GM19468 (cell line): ENCODE results near the gene FTCD.
"Not testable (repeated sequence)": the region's sequence is repeated elsewhere in the genome, so short reads cannot be mapped to it uniquely, and the experiment has no call there.

ENCODE experiments used
- ATAC-seq: cut with Tn5 transposase; IDR thresholded peaks from one replicate; pipeline ENCODE4 v1.9.1; 2021; ENCODE audit warnings: mild to moderate bottlenecking, moderate library complexity, moderate number of reproducible peaks; ENCODE audit not compliant: unreplicated experiment; ENCODE audit errors: extremely low read depth

Gene FTCD

DNA sequence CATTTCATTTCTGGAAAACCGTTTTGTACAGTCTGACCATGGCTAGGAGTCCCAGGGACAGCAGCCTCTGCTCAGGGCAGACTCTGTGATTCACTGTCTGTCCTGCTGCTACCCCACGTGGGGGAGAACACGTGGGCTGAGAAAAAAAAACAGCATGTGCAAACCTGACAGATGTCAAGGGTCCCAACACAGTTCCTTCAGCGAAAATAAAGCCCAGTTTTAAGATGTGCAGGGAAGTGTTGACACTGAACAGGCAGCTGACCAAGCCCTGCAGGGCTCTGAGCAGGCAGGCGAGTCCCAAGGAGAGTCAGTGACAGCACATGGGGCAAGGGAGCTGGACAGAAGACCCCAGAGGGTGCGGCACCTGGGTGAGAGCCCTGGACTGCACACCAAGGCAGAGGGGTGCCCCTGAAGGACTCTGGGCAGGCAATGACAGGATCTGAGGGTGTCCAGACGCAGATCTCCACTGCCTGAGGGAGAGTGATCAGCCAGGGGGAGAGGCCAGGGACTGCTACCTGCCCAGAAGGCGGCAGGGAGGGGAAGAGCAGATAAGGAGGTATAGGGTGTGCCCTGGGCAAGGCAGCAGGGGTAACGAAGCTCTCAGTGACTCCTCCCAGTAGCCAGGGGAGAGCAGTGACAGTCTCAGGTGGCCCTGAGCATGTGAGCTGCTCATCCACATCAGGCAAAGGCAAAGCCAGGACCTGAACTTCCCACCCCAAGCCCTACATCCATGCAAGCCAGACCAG is 34.0 kb upstream of the FTCD start:
- no peak for ATAC-seq

DNA sequence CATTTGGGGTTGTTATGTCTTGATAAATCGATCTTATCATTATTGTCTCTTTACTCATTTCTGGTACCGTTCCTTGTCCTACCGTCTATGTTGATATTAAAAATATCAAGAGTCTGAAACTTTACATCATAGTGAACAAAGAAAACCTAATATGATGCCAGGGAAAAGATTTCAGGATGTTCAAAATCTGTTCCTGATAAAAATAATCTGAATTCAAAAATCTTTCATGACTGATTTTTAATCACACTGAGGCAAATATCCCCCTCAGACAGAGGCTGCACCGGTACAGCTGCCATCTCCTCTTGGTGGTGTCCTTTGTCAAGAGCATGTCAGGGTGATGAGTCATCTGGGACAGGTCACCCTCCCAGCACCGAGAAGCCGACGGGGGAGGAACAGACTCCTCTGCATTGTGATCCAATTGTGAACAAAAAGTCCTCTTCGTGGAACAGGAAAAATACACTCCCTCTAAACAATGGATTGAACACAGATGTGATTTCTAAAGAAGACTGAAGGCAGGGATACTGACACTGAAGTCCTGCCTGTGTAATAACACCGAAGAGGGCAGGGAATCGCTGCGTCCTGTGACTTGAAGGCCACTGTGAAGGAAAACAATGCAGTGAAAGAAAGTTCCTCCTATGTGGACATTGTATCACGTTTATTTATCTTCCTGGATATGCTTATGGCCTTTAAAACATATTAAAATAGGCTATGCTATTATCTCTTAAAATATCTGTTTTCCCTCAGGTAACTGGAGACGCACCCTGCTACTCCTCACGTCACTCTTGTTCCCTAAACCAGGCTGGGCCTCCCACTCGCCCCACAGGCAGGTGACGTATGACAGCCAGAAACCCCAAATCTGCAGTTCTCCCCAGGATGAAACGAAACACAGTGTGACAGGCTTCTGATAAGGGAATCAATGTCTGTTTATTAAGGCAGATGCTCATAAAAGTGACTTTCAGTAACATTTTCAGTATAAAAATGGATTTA is 33.1 kb upstream of the FTCD start:
- no peak for ATAC-seq

DNA sequence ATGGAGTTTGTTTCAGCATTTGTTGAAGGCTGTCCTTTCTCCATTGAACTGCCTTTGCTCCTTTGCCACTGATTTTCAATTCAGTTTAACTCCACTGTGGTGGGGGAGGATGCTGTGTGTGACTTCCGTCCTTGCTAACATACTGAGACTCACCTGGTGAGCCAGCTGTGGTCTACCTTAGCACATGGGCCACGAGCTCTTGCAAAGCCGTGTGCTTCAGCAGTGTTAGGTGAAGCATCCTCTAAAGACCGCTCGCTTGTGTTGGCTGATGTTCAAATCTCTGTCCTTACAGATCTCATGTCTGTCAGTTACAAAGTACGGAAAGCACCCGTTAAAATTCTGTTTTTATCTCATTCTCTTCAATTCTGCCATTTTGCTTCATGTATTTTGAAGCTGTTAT is 32.4 kb upstream of the FTCD start:
- no peak for ATAC-seq

DNA sequence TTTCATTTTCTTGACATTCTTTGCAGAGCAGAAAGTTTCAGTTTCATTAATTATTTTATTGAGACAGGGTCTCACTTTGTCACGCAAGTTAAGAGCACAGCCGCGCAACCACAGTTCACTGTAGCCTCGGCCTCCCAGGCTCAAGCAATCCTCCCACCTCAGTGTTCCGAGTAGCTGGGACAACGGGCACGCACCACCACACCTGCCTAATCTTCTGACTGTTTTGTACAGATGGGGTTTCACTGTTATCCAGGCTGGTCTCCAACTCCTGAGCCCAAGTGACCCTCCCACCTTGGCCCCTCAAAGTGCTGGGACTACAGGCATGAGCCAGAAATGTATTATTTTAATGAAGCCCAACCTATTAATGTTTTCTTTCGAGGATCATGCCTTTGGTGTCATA is 31.9 kb upstream of the FTCD start:
- no peak for ATAC-seq

DNA sequence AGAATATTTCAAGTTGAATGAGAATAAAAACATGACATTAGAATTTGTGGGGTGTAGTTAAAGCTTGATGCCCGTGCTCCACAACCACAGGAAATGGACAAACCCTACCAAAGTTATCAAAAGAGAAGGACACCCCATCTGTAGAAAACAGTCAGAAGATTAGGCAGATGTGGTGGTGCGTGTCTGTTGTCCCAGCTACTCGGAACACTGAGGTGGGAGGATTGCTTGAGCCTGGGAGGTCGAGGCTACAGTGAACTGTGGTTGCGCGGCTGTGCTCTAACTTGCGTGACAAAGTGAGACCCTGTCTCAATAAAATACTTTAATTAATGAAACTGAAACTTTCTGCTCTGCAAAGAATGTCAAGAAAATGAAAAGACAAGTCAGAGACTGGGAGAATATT is 30.3 kb upstream of the FTCD start:
- ATAC-seq = no peak

DNA sequence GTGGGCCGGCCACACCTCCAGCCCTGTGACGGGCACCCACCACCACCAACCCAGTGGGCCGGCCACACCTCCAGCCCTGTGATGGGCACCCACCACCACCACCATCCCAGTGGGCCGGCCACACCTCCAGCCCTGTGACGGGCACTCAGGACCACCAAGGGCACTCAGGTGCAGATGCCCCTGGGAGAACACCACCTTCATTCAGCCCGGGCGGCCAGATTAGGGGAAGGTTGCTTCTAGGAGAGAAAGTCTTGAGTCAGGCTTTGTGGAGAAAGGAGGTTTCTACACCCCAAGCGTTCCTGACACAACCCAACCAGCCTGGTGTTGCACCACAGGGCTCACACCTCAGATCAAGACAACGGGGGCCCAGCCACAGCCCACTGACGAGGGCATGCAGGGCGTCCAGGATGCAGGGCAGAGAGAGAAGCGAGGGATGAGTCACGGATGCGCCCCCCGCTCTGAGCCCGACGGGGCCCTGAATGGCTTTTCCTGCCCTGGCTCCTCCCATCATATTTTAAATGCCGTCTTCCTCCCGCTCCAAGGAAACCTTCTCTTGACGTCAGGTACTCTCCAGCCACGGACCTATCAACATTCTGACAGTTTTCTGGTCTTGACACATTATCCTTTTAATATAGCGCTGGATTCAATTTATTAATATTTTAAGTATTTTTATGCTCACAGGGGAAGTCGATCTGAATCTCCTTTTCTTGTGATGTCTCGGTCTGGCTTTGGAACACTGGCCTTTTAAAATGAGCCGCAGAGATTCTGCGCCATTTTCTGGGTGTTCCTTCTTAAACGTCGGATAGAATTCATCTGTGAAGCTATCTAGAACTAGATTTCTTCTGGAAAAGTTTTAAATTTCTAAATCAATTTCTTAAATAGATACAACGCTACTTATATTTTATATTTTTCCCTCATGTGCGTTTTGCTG is 29.5 kb upstream of the FTCD start:
- no peak for ATAC-seq

DNA sequence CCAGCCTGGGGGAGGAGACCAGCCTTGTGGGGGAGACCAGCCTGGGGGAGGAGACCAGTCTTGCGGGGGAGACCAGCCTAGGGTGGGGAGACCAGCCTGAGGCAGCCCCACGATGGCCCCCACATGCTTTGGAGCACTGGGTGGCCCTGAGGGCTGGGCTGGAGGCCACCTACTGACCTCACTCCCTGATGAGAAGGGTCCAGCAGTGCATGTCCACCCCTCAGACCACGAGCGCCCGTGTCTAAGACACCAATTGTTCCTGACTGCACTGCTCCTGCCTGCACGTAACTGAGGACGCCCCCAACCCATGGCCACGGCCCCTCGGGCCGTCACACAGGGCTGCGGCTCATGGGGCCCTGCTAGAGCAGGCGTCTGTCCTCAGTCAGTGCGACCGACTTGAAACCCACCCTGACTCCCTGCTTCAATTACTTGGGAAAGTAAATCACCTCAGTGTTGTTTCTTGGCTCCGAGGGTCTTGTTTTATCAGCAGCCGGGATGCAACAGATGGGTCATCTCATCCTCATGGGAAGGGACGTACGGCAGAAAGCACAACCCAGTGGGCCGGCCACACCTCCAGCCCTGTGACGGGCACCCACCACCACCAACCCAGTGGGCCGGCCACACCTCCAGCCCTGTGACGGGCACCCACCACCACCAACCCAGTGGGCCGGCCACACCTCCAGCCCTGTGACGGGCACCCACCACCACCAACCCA is 28.7 kb upstream of the FTCD start, which contains the start of gene SPATC1L:
Gene SPATC1L (minus strand): TSS at position 550 of the 715 bp plus-strand sequence. CDS start 1,643 bp downstream, outside the sequence.
- no peak for ATAC-seq

DNA sequence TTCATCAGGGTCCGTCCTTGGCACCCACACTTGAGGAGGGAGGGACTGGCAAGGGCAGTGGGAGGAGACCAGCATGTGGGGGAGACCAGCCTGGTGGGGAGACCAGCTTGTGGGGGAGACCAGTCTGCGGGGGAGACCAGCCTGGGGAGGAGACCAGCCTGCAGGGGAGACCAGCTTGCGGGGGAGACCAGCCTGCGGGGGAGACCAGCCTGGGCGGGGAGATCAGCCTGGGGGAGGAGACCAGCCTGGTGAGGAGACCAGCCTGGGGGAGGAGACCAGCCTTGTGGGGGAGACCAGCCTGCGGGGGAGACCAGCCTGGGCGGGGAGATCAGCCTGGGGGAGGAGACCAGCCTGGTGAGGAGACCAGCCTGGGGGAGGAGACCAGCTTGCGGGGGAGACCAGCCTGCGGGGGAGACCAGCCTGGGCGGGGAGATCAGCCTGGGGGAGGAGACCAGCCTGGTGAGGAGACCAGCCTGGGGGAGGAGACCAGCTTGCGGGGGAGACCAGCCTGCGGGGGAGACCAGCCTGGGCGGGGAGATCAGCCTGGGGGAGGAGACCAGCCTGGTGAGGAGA is 28.0 kb upstream of the FTCD start:
- not testable (repeated sequence) for ATAC-seq

DNA sequence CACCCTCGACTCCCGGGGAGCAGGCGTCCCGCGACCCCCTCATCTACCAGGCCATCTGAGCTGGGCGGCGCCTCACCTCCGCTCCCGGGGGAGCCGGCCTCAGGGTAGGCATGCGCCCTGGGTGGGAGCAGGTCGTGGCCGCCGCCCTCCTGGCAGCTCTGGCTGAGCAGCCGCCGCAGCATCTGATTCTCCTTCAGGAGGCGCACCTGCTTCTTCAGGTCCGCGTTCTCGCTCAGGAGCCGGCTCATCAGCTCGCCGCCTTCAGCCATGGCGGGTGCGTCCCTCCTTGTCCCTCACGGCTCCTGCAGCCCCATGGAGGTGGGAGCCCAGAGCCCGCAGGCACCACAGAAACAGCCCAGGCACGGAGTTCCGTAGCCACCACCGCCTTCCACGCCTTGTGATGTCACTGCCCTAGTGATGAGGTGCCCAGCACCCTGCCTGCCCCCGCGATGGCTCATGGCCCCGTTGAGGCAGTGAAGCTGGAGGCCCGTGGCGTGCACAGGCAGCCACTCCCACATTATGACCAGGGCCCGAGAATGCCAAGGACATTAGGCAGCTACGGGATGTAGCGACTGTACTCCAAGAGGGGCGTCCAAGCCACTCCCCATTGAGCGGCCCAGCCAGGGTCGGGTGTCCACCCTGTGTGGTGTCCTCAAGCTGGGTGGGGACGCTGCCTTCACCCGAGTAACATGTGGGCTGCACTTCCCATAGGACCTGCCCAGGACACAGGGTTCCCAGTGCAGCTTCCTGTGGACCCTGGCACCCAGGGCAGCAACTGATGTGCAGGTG is 27.4 kb upstream of the FTCD start:
- no peak for ATAC-seq

DNA sequence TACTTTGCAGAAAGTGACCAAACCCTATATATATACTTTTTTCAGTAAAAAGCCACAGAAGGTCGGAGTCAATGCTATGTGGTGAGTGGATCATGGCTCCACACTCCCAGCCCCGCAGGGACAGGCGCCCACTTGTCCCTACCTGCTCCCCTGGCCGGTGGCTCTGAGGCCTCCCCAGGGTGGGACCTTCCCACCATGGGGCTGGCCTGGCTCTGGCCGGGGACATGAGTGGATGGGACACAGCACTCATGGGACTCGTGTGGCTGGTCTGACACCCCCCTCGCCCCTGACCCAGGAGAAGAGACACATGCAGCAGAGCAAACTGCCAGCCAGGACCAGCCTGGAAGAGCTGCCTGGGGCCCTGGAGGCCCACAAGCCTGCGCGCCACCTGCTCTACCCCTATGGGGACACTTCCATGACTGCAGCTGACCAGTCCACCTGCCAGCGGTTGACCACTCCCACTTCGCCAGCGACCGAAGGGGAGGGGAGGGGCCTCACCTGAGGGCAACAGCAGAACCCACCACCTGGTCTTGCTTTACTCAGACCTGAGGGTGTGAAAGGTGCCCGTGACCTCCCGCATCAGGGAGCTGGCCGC is 26.7 kb upstream of the FTCD start:
- ATAC-seq = no peak

DNA sequence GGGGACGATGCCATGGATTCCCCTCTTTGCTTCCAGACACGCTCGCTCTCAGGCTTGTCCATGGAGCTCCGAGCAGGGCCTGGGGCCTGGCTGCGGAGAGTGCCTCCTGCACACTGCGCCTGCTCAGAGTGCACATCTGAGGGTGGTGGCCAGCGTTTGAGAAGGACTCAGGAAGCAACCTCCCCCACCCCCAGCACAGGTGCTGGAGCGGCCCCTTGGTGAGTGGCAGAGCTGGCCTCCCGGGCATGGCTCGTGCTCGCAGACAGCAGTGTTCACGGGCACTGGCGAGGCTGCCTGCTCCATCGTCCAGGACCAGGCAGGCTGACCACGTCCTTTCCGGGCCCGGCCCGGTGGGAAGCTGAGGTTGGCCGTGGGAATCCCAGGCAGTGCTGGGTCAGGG is 26.1 kb upstream of the FTCD start:
- ATAC-seq = no peak

DNA sequence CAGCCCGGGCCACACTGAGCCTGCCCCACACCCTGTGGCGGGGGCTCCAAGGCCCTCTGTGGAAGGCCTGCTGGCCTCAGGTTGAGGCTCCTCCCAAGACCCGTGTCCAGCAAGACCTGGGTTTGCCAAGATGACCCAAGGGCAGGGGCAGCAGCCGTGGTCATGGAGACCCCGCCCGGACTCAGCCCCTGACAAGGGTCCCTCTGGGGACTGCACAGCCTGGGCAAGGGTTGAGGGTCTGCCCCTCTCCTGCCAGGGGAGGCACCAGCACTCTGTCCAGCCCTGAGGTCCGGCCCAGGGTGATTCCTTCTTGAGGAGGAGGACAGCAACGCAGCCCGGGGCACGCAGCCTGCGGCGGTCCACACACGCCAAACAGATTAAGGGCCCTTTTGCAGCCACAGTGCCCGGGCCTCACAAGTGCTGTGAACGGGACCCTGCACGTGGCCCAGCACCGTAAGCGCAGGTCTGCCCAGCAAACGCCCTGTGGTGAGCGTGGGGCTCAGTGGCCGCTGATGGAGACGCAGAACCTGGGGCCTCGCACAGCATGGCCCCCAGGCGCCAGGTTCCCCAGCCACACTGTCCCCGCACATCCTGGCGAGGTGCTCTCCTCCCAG is 25.5 kb upstream of the FTCD start:
- ATAC-seq = no peak

DNA sequence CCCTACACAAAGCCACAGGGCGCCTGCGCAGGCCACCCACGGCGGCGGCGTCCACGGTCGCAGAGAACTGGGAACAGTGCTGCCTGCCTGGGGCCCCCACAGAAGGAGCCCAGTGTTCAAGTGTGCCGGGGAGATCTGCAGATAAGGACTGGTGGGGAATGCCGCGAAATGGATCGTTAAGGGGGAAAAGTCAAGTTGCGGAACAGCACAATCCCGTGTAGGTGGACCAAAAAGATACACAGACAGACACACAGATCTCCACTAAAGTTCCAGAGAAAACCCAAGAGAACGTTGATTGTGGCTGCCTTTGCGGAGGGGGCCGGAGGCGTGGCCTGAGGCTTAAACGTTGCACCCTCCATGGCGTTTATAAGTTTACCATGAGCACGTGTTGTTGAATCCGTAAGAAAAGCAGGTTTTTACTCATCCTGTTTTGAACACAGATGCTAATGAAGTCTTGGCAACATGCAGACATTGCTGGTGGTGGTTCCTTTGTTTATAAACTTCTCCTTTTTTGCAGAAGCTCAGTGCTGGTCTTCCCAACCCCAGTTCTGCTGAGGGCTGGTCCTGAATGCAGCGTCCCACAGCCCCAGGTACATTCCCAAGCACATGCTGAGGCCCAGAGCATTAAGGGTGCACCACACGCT is 24.8 kb upstream of the FTCD start:
- no peak for ATAC-seq

DNA sequence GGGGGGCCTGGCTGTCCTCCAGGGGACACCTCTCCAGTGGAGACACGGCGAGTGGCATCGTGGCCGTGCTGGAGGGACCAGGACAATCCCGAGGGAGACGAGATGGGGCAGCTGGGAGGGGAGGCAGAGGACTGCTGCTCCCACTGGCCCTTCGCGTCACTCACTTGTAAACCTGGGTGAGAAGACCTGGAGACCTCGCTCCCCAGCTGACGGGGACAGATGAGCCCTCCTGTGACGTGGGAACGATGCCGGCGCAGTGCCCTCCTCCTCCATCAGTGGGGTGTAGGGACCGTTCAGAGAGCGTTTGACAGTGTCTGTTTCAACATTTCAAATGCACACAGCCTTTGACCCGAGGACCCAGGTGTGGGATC is 24.3 kb upstream of the FTCD start:
- no peak for ATAC-seq

DNA sequence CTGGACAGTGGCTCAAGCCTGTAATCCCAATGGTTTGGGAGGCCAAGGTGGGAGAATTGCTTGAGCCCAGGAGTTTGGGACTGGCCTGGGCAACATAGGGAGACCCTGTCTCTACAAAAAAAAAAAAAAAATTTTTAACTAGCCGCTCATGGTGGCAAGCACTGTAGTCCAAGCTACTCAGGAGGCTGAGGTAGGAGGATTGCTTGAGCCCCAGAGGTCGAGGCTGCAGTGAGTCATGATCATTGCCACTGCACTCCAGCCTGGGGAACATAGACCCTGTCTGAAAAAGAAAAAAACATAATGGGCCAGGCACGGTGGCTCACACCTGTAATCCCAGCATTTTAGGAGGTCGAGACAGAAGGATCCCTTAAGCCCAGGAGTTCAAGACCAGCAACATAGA is 23.6 kb upstream of the FTCD start:
- ATAC-seq = no peak

DNA sequence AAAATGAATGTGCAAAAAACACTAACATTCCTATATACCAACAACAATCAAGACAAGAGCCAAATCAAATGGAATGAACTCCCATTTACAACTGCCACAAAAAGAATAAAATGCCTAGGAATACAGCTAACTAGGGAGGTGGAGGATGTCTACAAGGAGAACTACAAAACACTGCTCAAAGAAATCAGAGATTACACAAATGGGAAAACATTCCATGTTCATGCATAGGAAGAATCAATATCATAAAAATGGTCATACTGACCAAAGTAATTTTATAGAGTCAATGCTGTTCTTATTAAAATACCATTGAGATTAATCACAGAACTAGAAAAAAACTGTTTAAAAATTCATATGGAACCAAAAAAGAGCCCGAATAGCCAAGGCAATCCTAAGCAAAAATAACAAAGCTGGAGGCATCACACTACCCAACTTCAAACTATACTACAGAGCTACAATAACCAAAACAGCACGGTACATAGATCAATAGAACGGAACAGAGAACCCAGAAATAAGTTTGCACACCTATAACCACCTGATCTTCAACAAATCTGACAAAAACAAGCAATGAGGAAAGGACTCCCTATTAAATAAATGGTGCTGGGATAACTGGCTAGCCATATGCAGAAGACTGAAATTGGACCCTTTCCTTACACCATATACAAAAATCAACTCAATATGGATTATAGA is 21.2 kb upstream of the FTCD start:
- not testable (repeated sequence) for ATAC-seq

DNA sequence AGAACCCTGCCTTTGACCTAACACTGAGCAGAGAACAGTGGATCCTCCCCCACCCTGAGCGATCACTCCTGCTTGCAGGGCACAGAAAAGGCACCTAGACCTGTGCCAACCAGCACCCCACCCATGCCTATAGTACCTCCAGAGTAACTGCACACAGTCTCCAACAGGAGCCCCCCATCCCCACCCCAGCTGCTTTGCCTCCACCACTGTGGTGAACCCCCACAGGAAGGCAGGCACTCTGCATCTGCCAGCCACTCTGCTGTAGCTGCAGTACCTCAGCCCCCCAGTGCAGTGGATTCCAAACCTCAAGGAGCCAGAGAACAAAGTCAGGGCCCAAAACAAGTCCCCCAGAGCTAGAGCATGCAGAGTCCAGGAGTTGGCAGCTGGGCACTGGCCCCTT is 18.2 kb upstream of the FTCD start:
- ATAC-seq = no peak
